ENCODE data around the gene SYCP1. TPM values are rescaled to one million over a fixed set of nuclear protein-coding genes. Genes with fewer than 3 reads are reported as not detected.

SYCP1 gene
- total RNA-seq, 3 donors from 2014 or later (not counting 1 experiment from before 2014, with no cell fraction given): not detected

Other genes starting within 250 kb of the SYCP1 start
- gene DENND2C, start 184.8 kb upstream of the SYCP1 start, total RNA-seq: 1 to 10 TPM; 1.6 to 6.7 (median 1.7) TPM
- gene AMPD1, start 159.3 kb upstream of the SYCP1 start, total RNA-seq: not detected
- gene NRAS, start 138.1 kb upstream of the SYCP1 start, total RNA-seq: 10 to 100 TPM; 41.1 to 45.7 (median 43.8) TPM
- gene CSDE1, start 96.9 kb upstream of the SYCP1 start, total RNA-seq: 100 to 1,000 TPM; 461 to 473 (median 470) TPM
- 10 to 100 TPM; 53.3 to 57.5 (median 53.4) TPM for gene SIKE1, start 74.2 kb upstream of the SYCP1 start, total RNA-seq
- not detected for gene TSHB, start 175.0 kb downstream of the SYCP1 start, total RNA-seq
- 10 to 100 TPM; 17.1 to 41.4 (median 28.6) TPM for gene TSPAN2, start 234.6 kb downstream of the SYCP1 start, total RNA-seq